B cell (primary cell): ENCODE data around the gene MAP4K5. TPM values are rescaled to one million over a fixed set of nuclear protein-coding genes. Genes with fewer than 3 reads are reported as not detected.

Source experiments
- ATAC-seq: fragments of 200-7000 bp; cut with Tn5 transposase; one replicate; pipeline ENCODE4 v1.10.0; 2021; ENCODE audit warnings: low read depth, mild to moderate bottlenecking, moderate number of reproducible peaks, moderate library complexity
- CTCF ChIA-PET: fragments of 350-600 bp; sonication (Branson Sonifier 250); formaldehyde crosslinking; loops from one replicate; lab custom pipeline; 2021; ENCODE audit warnings: antibody characterized with exemption, inconsistent platforms; lab: Charles Lee
- POLR2A ChIA-PET: fragments of 350-600 bp; sonication (Branson Sonifier 250); formaldehyde crosslinking; loops from one replicate; lab custom pipeline; 2021; ENCODE audit warnings: antibody characterized with exemption; lab: Charles Lee
- DNase-seq: peaks from one replicate; pipeline ENCODE4 v3.0.0; 2013
- H2AFZ ChIP-seq: 2 replicates; pipeline ENCODE4 v1.6.1; 2012; ENCODE audit warnings: mild to moderate bottlenecking, low read depth, low read length; ENCODE audit not compliant: insufficient read depth, poor library complexity, severe bottlenecking
- H3K27ac ChIP-seq, 2 donors: 1 replicate in 1 of 2; 2 replicates in 1 of 2; pipeline ENCODE4 v1.5.1; 2012 to 2013; ENCODE audit warnings: low read length in 2 of 2, mild to moderate bottlenecking in 2 of 2, moderate library complexity in 1 of 2
- H3K27me3 ChIP-seq, 4 experiments: fragments of 200-600 bp in 1 of 4; sonication (generic) in 1 of 4; replicated peaks in 1 of 4; 1 replicate in 2 of 4; 2 replicates in 2 of 4; pipeline versions ENCODE4 v1.6.1 to v1.7.0; 2013 to 2016; ENCODE audit warnings: low read length in 3 of 4, mild to moderate bottlenecking in 2 of 4, mixed read lengths in 1 of 4, moderate library complexity in 1 of 4; ENCODE audit not compliant: insufficient read depth in 4 of 4, control insufficient read depth in 3 of 4; ENCODE audit errors: control extremely low read depth in 1 of 4
- H3K36me3 ChIP-seq, 2 experiments: replicated peaks in 1 of 2; 1 replicate in 1 of 2; 2 replicates in 1 of 2; pipeline versions ENCODE4 v1.6.1 to v1.7.1; 2013; ENCODE audit warnings: low read length in 1 of 2; ENCODE audit not compliant: insufficient read depth in 2 of 2, control insufficient read depth in 1 of 2; ENCODE audit errors: control extremely low read depth in 1 of 2, extremely low read depth in 1 of 2
- H3K4me1 ChIP-seq, 2 donors: fragments of 200-600 bp in 1 of 2; sonication (generic) in 1 of 2; 1 replicate in 1 of 2; 2 replicates in 1 of 2; pipeline versions ENCODE4 v1.5.1 to v1.6.1; 2013 to 2017; ENCODE audit warnings: low read length in 2 of 2; ENCODE audit not compliant: control insufficient read depth in 2 of 2, insufficient read depth in 2 of 2
- H3K4me2 ChIP-seq: replicated peaks from 2 replicates; pipeline ENCODE3; 2012; ENCODE audit warnings: mild to moderate bottlenecking, low read depth, low read length; ENCODE audit not compliant: poor library complexity, severe bottlenecking
- H3K4me3 ChIP-seq, 5 experiments: fragments of 200-600 bp in 1 of 5; sonication (generic) in 1 of 5; 1 replicate in 3 of 5; 2 replicates in 2 of 5; pipeline versions ENCODE4 v1.5.1 to v1.7.0; 2011 to 2016; ENCODE audit warnings: low read length in 4 of 5, mild to moderate bottlenecking in 4 of 5, low read depth in 2 of 5, control low read depth in 1 of 5, moderate library complexity in 1 of 5; ENCODE audit not compliant: insufficient read depth in 1 of 5; ENCODE audit errors: control extremely low read depth in 1 of 5, extremely low read depth in 1 of 5
- H3K79me2 ChIP-seq: fragments of 200-600 bp; sonication (generic); one replicate; pipeline ENCODE4 v1.6.0; 2016; ENCODE audit warnings: low read length; ENCODE audit not compliant: control insufficient read depth, insufficient read depth
- H3K9ac ChIP-seq: fragments of 200-600 bp; sonication (generic); 2 replicates; pipeline ENCODE4 v1.6.1; 2017; ENCODE audit warnings: mild to moderate bottlenecking, low read length, moderate library complexity
- H3K9me3 ChIP-seq, 3 donors: one replicate each; pipeline versions ENCODE4 v1.6.1 to v1.7.1; 2013; ENCODE audit warnings: low read length in 2 of 3; ENCODE audit not compliant: control insufficient read depth in 2 of 3, insufficient read depth in 1 of 3; ENCODE audit errors: control extremely low read depth in 1 of 3
- H4K20me1 ChIP-seq: 2 replicates; pipeline ENCODE4 v1.6.0; 2012; ENCODE audit warnings: mild to moderate bottlenecking, low read length; ENCODE audit not compliant: insufficient read depth, control insufficient read depth, poor library complexity, severe bottlenecking
- H3K27ac Mint-ChIP-seq: one replicate; pipeline ENCODE4 v1.8.0; 2021; ENCODE audit warnings: mixed read lengths
- H3K27me3 Mint-ChIP-seq: one replicate; pipeline ENCODE4 v1.8.0; 2021; ENCODE audit warnings: mixed read lengths
- H3K4me1 Mint-ChIP-seq: one replicate; pipeline ENCODE4 v1.8.0; 2021; ENCODE audit warnings: mixed read lengths
- H3K4me3 Mint-ChIP-seq: one replicate; pipeline ENCODE4 v1.8.0; 2021; ENCODE audit warnings: mixed read lengths
- H3K9me3 Mint-ChIP-seq: one replicate; pipeline ENCODE4 v1.8.0; 2022; ENCODE audit warnings: mixed read lengths; ENCODE audit not compliant: insufficient read depth
- CTCF ChIP-seq: fragments of 200-600 bp; IDR thresholded peaks from one replicate; pipeline ENCODE4 v1.8.0; 2022; ENCODE audit warnings: antibody characterized with exemption, mild to moderate bottlenecking
- EZH2 ChIP-seq: IDR thresholded peaks from 2 replicates; pipeline ENCODE4 v1.6.1; 2012; ENCODE audit warnings: borderline replicate concordance, low read depth, mild to moderate bottlenecking, moderate library complexity, low read length; ENCODE audit not compliant: insufficient read depth, poor library complexity, severe bottlenecking
- WGBS: methylation state at CpG from one replicate; pipeline ENCODE4 v1.1.5; 2013; ENCODE audit warnings: missing lambda C conversion rate; ENCODE audit not compliant: insufficient coverage; 5-methylcytosine and 5-hydroxymethylcytosine counted together
- intact Hi-C: fragments of 100-400 bp; cut with micrococcal nuclease; formaldehyde crosslinking; loops from one replicate; pipeline ENCODE4 v1.10.0; 2022
- polyA plus RNA-seq: library from polyadenylated mRNA; depleted of rRNA; stranded (reverse); fragments of >200 nt; gene quantifications from 2 replicates; pipeline ENCODE4 v1.2.3, GENCODE V29; 2012
- total RNA-seq, 2 donors: library from RNA; stranded (reverse); fragments of 120-200 nt in 1 of 2; gene quantifications; 1 replicate in 1 of 2; 2 replicates in 1 of 2; pipeline versions ENCODE4 v1.2.3 to v1.2.4, GENCODE V29; 2013 to 2022

MAP4K5 gene
- total and polyA plus RNA-seq, 2 donors (not counting 1 experiment from before 2014, with no cell fraction given), result 14.1 to 60.0 TPM

- no peak for DNase-seq
- no peaks in the 10 kb centered on the region for H3K4me1 ChIP-seq
- H3K79me2 ChIP-seq, result peaks cover 36% of the 10 kb centered on the region
- no peaks in the 10 kb centered on the region for H3K9me3 Mint-ChIP-seq
- H3K27me3 ChIP-seq, result no peaks in the 10 kb centered on the region
- TF ChIP-seq EZH2 (no peak), CTCF (no peak)
- no peak overlapping the region for H3K4me3 Mint-ChIP-seq
- H3K9me3 ChIP-seq, result no peaks in the 10 kb centered on the region
- H3K36me3 ChIP-seq, result peaks cover 0 to 4% of the 10 kb centered on the region in 2 experiments
- H4K20me1 ChIP-seq, result peaks cover 25% of the 10 kb centered on the region
- CTCF ChIA-PET, result interaction anchor here (0.6 kb wide), 1 partner anchor 127 kb away, joined by 3 read pairs; no protein-coding TSS in a partner anchor
- no CpG with 5 or more reads among the region's 3 CpGs for WGBS
- H3K9ac ChIP-seq, result no peak overlapping the region
- no peak overlapping the region for H3K4me3 ChIP-seq
- H3K27ac Mint-ChIP-seq, result no peak overlapping the region
- H2AFZ ChIP-seq, result no peak overlapping the region
- POLR2A ChIA-PET, result no interaction called here
- H3K4me1 Mint-ChIP-seq, result peaks cover 8% of the 10 kb centered on the region
- H3K27me3 Mint-ChIP-seq, result no peaks in the 10 kb centered on the region
- intact Hi-C loops, result no loop called here
- no peak overlapping the region for H3K27ac ChIP-seq
- no peak overlapping the region for H3K4me2 ChIP-seq
- no peak for ATAC-seq
These were observed 42.5 kb downstream of the MAP4K5 start for GRCh38 chr14:50489851-50490250.

DNA sequence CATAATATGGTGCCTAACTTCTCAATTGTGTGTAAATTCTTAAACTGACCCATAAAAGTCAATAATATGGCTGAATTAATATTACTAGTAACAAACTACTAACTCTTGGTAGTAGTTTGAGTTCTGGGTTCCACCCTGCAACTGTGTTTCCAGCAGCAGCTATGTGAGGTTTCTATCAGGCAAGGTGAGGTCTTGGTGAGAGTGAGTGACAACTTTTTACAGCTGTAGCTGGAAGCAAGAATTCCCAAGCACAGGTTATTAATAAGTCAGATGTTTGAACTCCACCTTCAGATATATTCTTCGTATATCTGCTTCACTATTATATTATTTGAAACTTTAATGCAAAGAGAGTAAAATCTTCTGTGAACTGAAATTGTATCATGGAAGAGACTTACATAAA lies 43.8 kb downstream of the MAP4K5 start:
- Mint-ChIP-seq H3K4me1 (peaks cover 8% of the 10 kb centered on the region), H3K27me3 (no peaks in the 10 kb centered on the region), H3K4me3 (no peak overlapping the region), H3K27ac (no peak overlapping the region), H3K9me3 (no peaks in the 10 kb centered on the region)
- Histone ChIP-seq H3K9me3 (no peaks in the 10 kb centered on the region), H3K4me1 (no peaks in the 10 kb centered on the region), H4K20me1 (peaks cover 22% of the 10 kb centered on the region), H3K4me3 (no peak overlapping the region), H3K27ac (no peak overlapping the region), H2AFZ (no peak overlapping the region), H3K9ac (no peak overlapping the region), H3K79me2 (peaks cover 28% of the 10 kb centered on the region), H3K36me3 (peaks cover 0 to 4% of the 10 kb centered on the region in 2 experiments), H3K4me2 (no peak overlapping the region), H3K27me3 (no peaks in the 10 kb centered on the region)
- intact Hi-C loops, result no loop called here
- TF ChIP-seq CTCF (no peak), EZH2 (no peak)
- no peak for DNase-seq
- ATAC-seq, result no peak
- ChIA-PET CTCF (interaction anchor here (0.8 kb wide), 1 partner anchor 167 kb away, joined by 3 read pairs; no protein-coding TSS in a partner anchor), POLR2A (no interaction called here)
- no CpG with 5 or more reads among the region's 1 CpG for WGBS
